ENCODE data around the gene UFD1.

GRCh38 chr22:19497245-19497644 lies 18.3 kb upstream of the UFD1 start:
- no peak for TF ChIP-seq POLR2A (IDR thresholded peaks at IDR 0.05)
- TF ChIP-seq, protein P1, sequence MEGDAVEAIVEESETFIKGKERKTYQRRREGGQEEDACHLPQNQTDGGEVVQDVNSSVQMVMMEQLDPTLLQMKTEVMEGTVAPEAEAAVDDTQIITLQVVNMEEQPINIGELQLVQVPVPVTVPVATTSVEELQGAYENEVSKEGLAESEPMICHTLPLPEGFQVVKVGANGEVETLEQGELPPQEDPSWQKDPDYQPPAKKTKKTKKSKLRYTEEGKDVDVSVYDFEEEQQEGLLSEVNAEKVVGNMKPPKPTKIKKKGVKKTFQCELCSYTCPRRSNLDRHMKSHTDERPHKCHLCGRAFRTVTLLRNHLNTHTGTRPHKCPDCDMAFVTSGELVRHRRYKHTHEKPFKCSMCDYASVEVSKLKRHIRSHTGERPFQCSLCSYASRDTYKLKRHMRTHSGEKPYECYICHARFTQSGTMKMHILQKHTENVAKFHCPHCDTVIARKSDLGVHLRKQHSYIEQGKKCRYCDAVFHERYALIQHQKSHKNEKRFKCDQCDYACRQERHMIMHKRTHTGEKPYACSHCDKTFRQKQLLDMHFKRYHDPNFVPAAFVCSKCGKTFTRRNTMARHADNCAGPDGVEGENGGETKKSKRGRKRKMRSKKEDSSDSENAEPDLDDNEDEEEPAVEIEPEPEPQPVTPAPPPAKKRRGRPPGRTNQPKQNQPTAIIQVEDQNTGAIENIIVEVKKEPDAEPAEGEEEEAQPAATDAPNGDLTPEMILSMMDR (IDR thresholded peaks at IDR 0.05) = no peak
